ENCODE results near the gene SZT2. TPM values are rescaled to one million over a fixed set of nuclear protein-coding genes. Genes with fewer than 3 reads are reported as not detected.
A peak's percentile ranks its signal among the peaks of the same experiment; 100 is the strongest.

SZT2 gene
- polyA plus RNA-seq, 4 donors, result 8.9 to 23.7 (median 19.0) TPM

- no peak overlapping the region for H3K4me3 ChIP-seq (ENCODE audit: low read depth in 1 of 3, low read length in 3 of 3)
- no peaks in the 10 kb centered on the region for H3K27me3 ChIP-seq (ENCODE audit: control insufficient read depth in 3 of 3, insufficient read depth in 3 of 3, low read length in 3 of 3)
- DNase-seq, result no peak
- no peaks in the 10 kb centered on the region for H3K4me1 ChIP-seq (ENCODE audit: control insufficient read depth in 3 of 3, insufficient read depth in 2 of 3, low read depth in 1 of 3, low read length in 2 of 3)
- 95 to 99% (median 98%) methylated on average over 13 of the region's 13 CpGs for WGBS, 3 donors
- peaks cover 0 to 5% of the 10 kb centered on the region in 2 donors for H3K9me3 ChIP-seq (ENCODE audit: control insufficient read depth in 2 of 2, insufficient read depth in 1 of 2, low read depth in 1 of 2, low read length in 1 of 2)
- H3K36me3 ChIP-seq (ENCODE audit: control insufficient read depth in 3 of 3, insufficient read depth in 2 of 3, low read depth in 1 of 3, low read length in 3 of 3), result peaks cover 27 to 80% (median 43%) of the 10 kb centered on the region in 3 donors
- no peak for FAIRE-seq
- H3K27ac ChIP-seq (ENCODE audit: low read depth in 1 of 3, low read length in 2 of 3), result no peak overlapping the region
Observed at GRCh38 chr1:43419627-43420425, 30.1 kb downstream of the SZT2 start.

DNA sequence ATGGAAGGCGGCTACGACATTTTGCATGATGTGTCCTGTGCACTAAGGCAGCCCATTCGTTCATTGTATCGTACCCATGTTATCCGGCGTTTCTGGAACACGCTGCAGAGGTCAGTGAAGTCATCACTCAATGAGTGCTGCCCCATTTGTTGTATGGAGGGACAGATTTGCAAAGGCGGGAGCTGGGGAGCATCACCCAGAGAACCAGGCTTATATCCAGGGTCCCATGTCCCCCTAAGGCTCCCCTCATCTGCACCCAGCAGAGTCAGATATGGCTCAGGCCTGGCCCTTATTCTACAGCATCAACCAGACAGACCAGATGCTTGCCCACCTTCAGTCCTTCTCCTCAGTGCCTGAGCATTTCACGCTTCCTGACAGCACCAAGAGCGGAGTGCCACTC lies 31.2 kb downstream of the SZT2 start:
- no peak for DNase-seq
- Histone ChIP-seq H3K36me3 (ENCODE audit: control insufficient read depth in 3 of 3, insufficient read depth in 2 of 3, low read depth in 1 of 3, low read length in 3 of 3) (peaks cover 33 to 83% (median 48%) of the 10 kb centered on the region in 3 donors), H3K27ac (ENCODE audit: low read depth in 1 of 3, low read length in 2 of 3) (no peak overlapping the region), H3K9me3 (ENCODE audit: control insufficient read depth in 2 of 2, insufficient read depth in 1 of 2, low read depth in 1 of 2, low read length in 1 of 2) (peaks cover 0 to 5% of the 10 kb centered on the region in 2 donors), H3K4me3 (ENCODE audit: low read depth in 1 of 3, low read length in 3 of 3) (no peak overlapping the region), H3K4me1 (ENCODE audit: control insufficient read depth in 3 of 3, insufficient read depth in 2 of 3, low read depth in 1 of 3, low read length in 2 of 3) (no peaks in the 10 kb centered on the region), H3K27me3 (ENCODE audit: control insufficient read depth in 3 of 3, insufficient read depth in 3 of 3, low read length in 3 of 3) (no peaks in the 10 kb centered on the region)
- FAIRE-seq, result no peak
- 96 to 98% (median 97%) methylated on average over 10 of the region's 10 CpGs for WGBS, 3 donors

DNA sequence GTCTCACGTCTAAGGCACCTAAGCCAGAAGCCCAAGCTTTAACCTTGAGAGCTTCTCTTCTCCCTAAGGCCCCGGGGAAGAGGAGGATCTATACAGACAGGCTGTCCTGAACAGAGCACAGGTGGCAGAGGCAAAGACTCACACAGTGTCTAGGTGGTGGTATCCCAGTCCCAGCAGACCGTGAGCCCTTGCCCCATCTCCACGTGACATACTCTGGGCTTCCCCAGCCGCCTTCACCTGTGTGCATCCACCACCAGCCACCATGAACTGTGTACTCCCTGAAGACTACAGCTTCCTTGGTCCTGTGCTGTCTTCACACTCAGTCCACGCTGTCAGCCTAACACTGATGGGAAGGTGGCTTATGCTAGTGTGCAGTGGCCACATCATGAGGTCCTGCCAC lies 31.7 kb downstream of the SZT2 start:
- DNase-seq (no peak), FAIRE-seq (no peak)
- Histone ChIP-seq H3K27me3 (ENCODE audit: control insufficient read depth in 3 of 3, insufficient read depth in 3 of 3, low read length in 3 of 3) (no peaks in the 10 kb centered on the region), H3K27ac (ENCODE audit: low read depth in 1 of 3, low read length in 2 of 3) (no peak overlapping the region), H3K36me3 (ENCODE audit: control insufficient read depth in 3 of 3, insufficient read depth in 2 of 3, low read depth in 1 of 3, low read length in 3 of 3) (peaks cover 38 to 85% (median 53%) of the 10 kb centered on the region in 3 donors), H3K9me3 (ENCODE audit: control insufficient read depth in 2 of 2, insufficient read depth in 1 of 2, low read depth in 1 of 2, low read length in 1 of 2) (peaks cover 0 to 5% of the 10 kb centered on the region in 2 donors), H3K4me1 (ENCODE audit: control insufficient read depth in 3 of 3, insufficient read depth in 2 of 3, low read depth in 1 of 3, low read length in 2 of 3) (no peaks in the 10 kb centered on the region), H3K4me3 (ENCODE audit: low read depth in 1 of 3, low read length in 3 of 3) (no peak overlapping the region)
- 90 to 97% (median 93%) methylated on average over 6 of the region's 6 CpGs for WGBS, 3 donors

GRCh38 chr1:43421976-43422750 lies 32.5 kb downstream of the SZT2 start:
- no peak overlapping the region for H3K27ac ChIP-seq (ENCODE audit: low read depth in 1 of 3, low read length in 2 of 3)
- H3K36me3 ChIP-seq (ENCODE audit: control insufficient read depth in 3 of 3, insufficient read depth in 2 of 3, low read depth in 1 of 3, low read length in 3 of 3), result peaks cover 41 to 87% (median 52%) of the 10 kb centered on the region in 3 donors
- H3K4me3 ChIP-seq (ENCODE audit: low read depth in 1 of 3, low read length in 3 of 3), result no peak overlapping the region
- H3K4me1 ChIP-seq (ENCODE audit: control insufficient read depth in 3 of 3, insufficient read depth in 2 of 3, low read depth in 1 of 3, low read length in 2 of 3), result no peaks in the 10 kb centered on the region
- no peaks in the 10 kb centered on the region for H3K27me3 ChIP-seq (ENCODE audit: control insufficient read depth in 3 of 3, insufficient read depth in 3 of 3, low read length in 3 of 3)
- H3K9me3 ChIP-seq (ENCODE audit: control insufficient read depth in 2 of 2, insufficient read depth in 1 of 2, low read depth in 1 of 2, low read length in 1 of 2), result peaks cover 0 to 5% of the 10 kb centered on the region in 2 donors
- FAIRE-seq (no peak), DNase-seq (peak in 1 of 2 donors; percentile 17)
- WGBS, 3 donors, result 92 to 95% (median 92%) methylated on average over 12 of the region's 12 CpGs

DNA sequence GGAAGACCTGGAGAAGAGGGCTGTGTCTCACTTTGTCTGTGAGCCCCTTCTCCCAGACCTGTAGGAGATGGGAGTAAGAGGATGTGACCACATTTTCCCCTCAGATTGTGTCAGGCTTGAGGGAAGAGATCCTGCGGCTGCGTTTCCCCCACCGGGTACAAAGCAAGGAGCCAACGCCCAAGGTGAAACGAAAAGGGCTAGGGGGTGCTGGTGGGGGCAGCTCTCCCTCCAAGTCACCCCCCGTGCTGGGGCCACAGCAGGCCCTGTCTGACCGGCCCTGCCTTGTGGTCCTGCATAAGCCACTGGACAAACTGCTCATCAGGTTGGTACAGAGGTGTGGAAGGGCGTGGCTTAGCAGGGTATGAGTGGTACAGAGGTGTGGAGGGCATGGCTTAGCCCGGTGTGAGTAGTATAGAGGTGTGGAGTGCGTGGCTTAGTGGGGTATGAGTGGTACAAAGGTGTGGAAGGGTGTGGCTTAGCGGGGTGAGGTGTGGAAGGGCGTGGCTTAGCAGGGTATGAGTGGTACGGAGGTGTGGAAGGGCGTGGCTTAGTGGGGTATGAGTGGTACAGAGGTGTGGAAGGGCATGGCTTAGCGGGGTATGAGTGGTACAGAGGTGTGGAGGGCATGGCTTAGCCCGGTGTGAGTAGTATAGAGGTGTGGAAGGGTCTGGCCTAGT lies 33.4 kb downstream of the SZT2 start:
- Histone ChIP-seq H3K4me3 (ENCODE audit: low read depth in 1 of 3, low read length in 3 of 3) (no peak overlapping the region), H3K9me3 (ENCODE audit: control insufficient read depth in 2 of 2, insufficient read depth in 1 of 2, low read depth in 1 of 2, low read length in 1 of 2) (peaks cover 0 to 5% of the 10 kb centered on the region in 2 donors), H3K27ac (ENCODE audit: low read depth in 1 of 3, low read length in 2 of 3) (peak overlapping the region in 2 of 3 donors; percentile 18 to 62), H3K4me1 (ENCODE audit: control insufficient read depth in 3 of 3, insufficient read depth in 2 of 3, low read depth in 1 of 3, low read length in 2 of 3) (no peaks in the 10 kb centered on the region), H3K27me3 (ENCODE audit: control insufficient read depth in 3 of 3, insufficient read depth in 3 of 3, low read length in 3 of 3) (no peaks in the 10 kb centered on the region), H3K36me3 (ENCODE audit: control insufficient read depth in 3 of 3, insufficient read depth in 2 of 3, low read depth in 1 of 3, low read length in 3 of 3) (peaks cover 46 to 96% (median 58%) of the 10 kb centered on the region in 3 donors)
- 91 to 96% (median 95%) methylated on average over 16 of the region's 16 CpGs for WGBS, 3 donors
- DNase-seq (no peak), FAIRE-seq (no peak)

GRCh38 chr1:43423672-43424550 lies 34.2 kb downstream of the SZT2 start:
- WGBS, 3 donors, result 70 to 87% (median 80%) methylated on average over 23 of the region's 23 CpGs
- DNase-seq (peak in 1 of 2 donors; percentile 56), FAIRE-seq (no peak)
- peaks cover 0 to 5% of the 10 kb centered on the region in 2 donors for H3K9me3 ChIP-seq (ENCODE audit: control insufficient read depth in 2 of 2, insufficient read depth in 1 of 2, low read depth in 1 of 2, low read length in 1 of 2)
- H3K27ac ChIP-seq (ENCODE audit: low read depth in 1 of 3, low read length in 2 of 3), result peak overlapping the region in 2 of 3 donors; percentile 18 to 68
- H3K36me3 ChIP-seq (ENCODE audit: control insufficient read depth in 3 of 3, insufficient read depth in 2 of 3, low read depth in 1 of 3, low read length in 3 of 3), result peaks cover 46 to 98% (median 56%) of the 10 kb centered on the region in 3 donors
- no peaks in the 10 kb centered on the region for H3K27me3 ChIP-seq (ENCODE audit: control insufficient read depth in 3 of 3, insufficient read depth in 3 of 3, low read length in 3 of 3)
- no peak overlapping the region for H3K4me3 ChIP-seq (ENCODE audit: low read depth in 1 of 3, low read length in 3 of 3)
- H3K4me1 ChIP-seq (ENCODE audit: control insufficient read depth in 3 of 3, insufficient read depth in 2 of 3, low read depth in 1 of 3, low read length in 2 of 3), result no peaks in the 10 kb centered on the region

GRCh38 chr1:43425045-43425444 lies 35.3 kb downstream of the SZT2 start:
- DNase-seq (no peak), FAIRE-seq (no peak)
- Histone ChIP-seq H3K4me3 (ENCODE audit: low read depth in 1 of 3, low read length in 3 of 3) (no peak overlapping the region), H3K9me3 (ENCODE audit: control insufficient read depth in 2 of 2, insufficient read depth in 1 of 2, low read depth in 1 of 2, low read length in 1 of 2) (peaks cover 0 to 5% of the 10 kb centered on the region in 2 donors), H3K27ac (ENCODE audit: low read depth in 1 of 3, low read length in 2 of 3) (no peak overlapping the region), H3K36me3 (ENCODE audit: control insufficient read depth in 3 of 3, insufficient read depth in 2 of 3, low read depth in 1 of 3, low read length in 3 of 3) (peaks cover 40 to 98% (median 50%) of the 10 kb centered on the region in 3 donors), H3K27me3 (ENCODE audit: control insufficient read depth in 3 of 3, insufficient read depth in 3 of 3, low read length in 3 of 3) (no peaks in the 10 kb centered on the region), H3K4me1 (ENCODE audit: control insufficient read depth in 3 of 3, insufficient read depth in 2 of 3, low read depth in 1 of 3, low read length in 2 of 3) (no peaks in the 10 kb centered on the region)
- 75 to 96% (median 89%) methylated on average over 4 of the region's 4 CpGs for WGBS, 3 donors
